ENCODE data around the gene CPPED1.

DNA sequence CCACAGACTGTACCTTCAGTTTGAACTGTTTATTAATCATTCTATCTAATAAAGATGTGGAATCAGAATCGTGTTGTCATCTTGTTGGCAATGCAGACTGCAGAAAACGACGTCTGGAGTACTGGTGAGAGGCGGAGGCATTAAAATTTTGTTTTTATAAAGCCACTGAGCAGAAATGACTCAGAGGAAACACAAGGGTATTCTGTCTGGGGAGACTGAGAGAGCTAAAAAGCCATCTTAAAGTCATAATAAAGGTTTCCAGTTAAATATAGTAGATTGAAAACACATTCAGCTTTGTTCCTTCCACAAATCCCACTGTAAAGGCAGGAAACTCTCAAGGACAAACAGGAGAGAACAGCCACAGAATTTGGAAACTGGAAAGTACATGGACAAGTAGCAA is 74.2 kb downstream of the CPPED1 start:
- TF ChIP-seq, protein P1, sequence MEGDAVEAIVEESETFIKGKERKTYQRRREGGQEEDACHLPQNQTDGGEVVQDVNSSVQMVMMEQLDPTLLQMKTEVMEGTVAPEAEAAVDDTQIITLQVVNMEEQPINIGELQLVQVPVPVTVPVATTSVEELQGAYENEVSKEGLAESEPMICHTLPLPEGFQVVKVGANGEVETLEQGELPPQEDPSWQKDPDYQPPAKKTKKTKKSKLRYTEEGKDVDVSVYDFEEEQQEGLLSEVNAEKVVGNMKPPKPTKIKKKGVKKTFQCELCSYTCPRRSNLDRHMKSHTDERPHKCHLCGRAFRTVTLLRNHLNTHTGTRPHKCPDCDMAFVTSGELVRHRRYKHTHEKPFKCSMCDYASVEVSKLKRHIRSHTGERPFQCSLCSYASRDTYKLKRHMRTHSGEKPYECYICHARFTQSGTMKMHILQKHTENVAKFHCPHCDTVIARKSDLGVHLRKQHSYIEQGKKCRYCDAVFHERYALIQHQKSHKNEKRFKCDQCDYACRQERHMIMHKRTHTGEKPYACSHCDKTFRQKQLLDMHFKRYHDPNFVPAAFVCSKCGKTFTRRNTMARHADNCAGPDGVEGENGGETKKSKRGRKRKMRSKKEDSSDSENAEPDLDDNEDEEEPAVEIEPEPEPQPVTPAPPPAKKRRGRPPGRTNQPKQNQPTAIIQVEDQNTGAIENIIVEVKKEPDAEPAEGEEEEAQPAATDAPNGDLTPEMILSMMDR (IDR thresholded peaks at IDR 0.05), result no peak
- TF ChIP-seq POLR2A (IDR thresholded peaks at IDR 0.05), result no peak

Data from tibial nerve (tissue), 3 donors.